GM12878 (cell line): ENCODE results near the gene BMP8B. TPM values are rescaled to one million over a fixed set of nuclear protein-coding genes. Genes with fewer than 3 reads are reported as not detected.
"Not testable (repeated sequence)": the region's sequence is repeated elsewhere in the genome, so short reads cannot be mapped to it uniquely, and the experiment has no call there.

ENCODE experiments used
- ATAC-seq: fragments of 200-7000 bp; cut with Tn5 transposase; 3 replicates; pipeline ENCODE4 v1.9.1; 2020; ENCODE audit warnings: mild to moderate bottlenecking, moderate library complexity
- BruUV-seq: library from RNA; stranded (reverse); fragments of 400-500 nt; replicated peaks from 2 replicates; lab custom pipeline; 2021; lab: Mats Ljungman, UMichigan
- CTCF ChIA-PET: fragments of 300-600 bp; sonication (Branson Sonifier 250); formaldehyde crosslinking; extraction: SDS; loops from one replicate; lab custom pipeline; 2021; ENCODE audit warnings: inconsistent platforms; lab: Yijun Ruan, JAX
- POLR2A ChIA-PET: fragments of 350-600 bp; formaldehyde crosslinking; extraction: SDS; loops from one replicate; lab custom pipeline; 2021; ENCODE audit warnings: inconsistent platforms; lab: Charles Lee
- RAD21 ChIA-PET: fragments of 300-600 bp; sonication (Branson Sonifier 250); formaldehyde crosslinking; loops from one replicate; lab custom pipeline; 2023; ENCODE audit warnings: antibody characterized with exemption; ENCODE audit not compliant: unreplicated experiment; lab: Charles Lee
- SMC1A ChIA-PET: fragments of 300-600 bp; sonication (Branson Sonifier 250); formaldehyde crosslinking; loops from one replicate; lab custom pipeline; 2023; ENCODE audit not compliant: unreplicated experiment, uncharacterized antibody; lab: Charles Lee
- DNase-seq: peaks from one replicate; pipeline ENCODE4 v3.0.0-alpha.2; 2011; ENCODE audit warnings: low read depth, low spot score
- FAIRE-seq: peaks from 3 replicates; lab custom pipeline; 2011; peaks lifted over from hg19 to GRCh38; lab: Jason Lieb, UNC
- H2AFZ ChIP-seq: 2 replicates; pipeline ENCODE4 v1.6.0; 2011; ENCODE audit warnings: low read depth, low read length, control low read depth; ENCODE audit not compliant: control insufficient read depth
- H3K27ac ChIP-seq: 2 replicates; pipeline ENCODE4 v1.5.1; 2011; ENCODE audit warnings: control low read depth; ENCODE audit not compliant: control insufficient read depth, insufficient read depth
- H3K27me3 ChIP-seq, 2 experiments: replicated peaks in 1 of 2; 2 replicates each; pipeline versions ENCODE4 v1.6.0 to v1.6.1; 2011; ENCODE audit warnings: low read length in 1 of 2; ENCODE audit not compliant: control insufficient read depth in 2 of 2, insufficient read depth in 2 of 2
- H3K36me3 ChIP-seq, 2 experiments: 2 replicates each; pipeline ENCODE4 v1.5.1; 2011; ENCODE audit warnings: low read length in 1 of 2; ENCODE audit not compliant: control insufficient read depth in 2 of 2, insufficient read depth in 2 of 2
- H3K4me1 ChIP-seq: 2 replicates; pipeline ENCODE4 v1.6.1; 2011; ENCODE audit warnings: mild to moderate bottlenecking, low read length, moderate library complexity, mixed read lengths; ENCODE audit not compliant: control insufficient read depth, insufficient read depth
- H3K4me2 ChIP-seq: 2 replicates; pipeline ENCODE4 v1.6.0; 2011; ENCODE audit warnings: control low read depth; ENCODE audit not compliant: control insufficient read depth, insufficient read depth
- H3K4me3 ChIP-seq: fragments of 200-600 bp; sonication (generic); 2 replicates; pipeline ENCODE4 v1.5.1; 2016
- H3K79me2 ChIP-seq: 2 replicates; pipeline ENCODE4 v1.6.0; 2011; ENCODE audit warnings: low read length; ENCODE audit not compliant: control insufficient read depth, insufficient read depth
- H3K9ac ChIP-seq: 2 replicates; pipeline ENCODE4 v1.8.0; 2011; ENCODE audit warnings: low read length, control low read depth, mixed read lengths; ENCODE audit not compliant: control insufficient read depth, insufficient read depth
- H3K9me3 ChIP-seq: replicated peaks from 3 replicates; pipeline ENCODE4 v1.5.1; 2011; ENCODE audit warnings: mild to moderate bottlenecking, low read length; ENCODE audit not compliant: control insufficient read depth, insufficient read depth
- H4K20me1 ChIP-seq: 2 replicates; pipeline ENCODE4 v1.6.0; 2011; ENCODE audit not compliant: control insufficient read depth, insufficient read depth
- CBFB ChIP-seq: IDR thresholded peaks from 2 replicates; pipeline ENCODE4 v1.6.1; 2016; ENCODE audit warnings: antibody characterized with exemption, low read depth
- CBX3 ChIP-seq: fragments of 200-600 bp; sonication (generic); IDR thresholded peaks from 2 replicates; pipeline ENCODE4 v1.6.1; 2016; ENCODE audit warnings: low read depth, borderline replicate concordance
- EP300 ChIP-seq, 2 experiments: fragments of 150-350 bp in 1 of 2; IDR thresholded peaks; 2 replicates each; pipeline ENCODE4 v1.6.1; 2011 to 2012; ENCODE audit warnings: low read depth in 2 of 2, low read length in 2 of 2, borderline replicate concordance in 1 of 2, improper control_type of control experiment in 1 of 2, inconsistent platforms in 1 of 2; ENCODE audit not compliant: control insufficient read depth in 1 of 2
- FOS ChIP-seq: IDR thresholded peaks from 3 replicates; pipeline ENCODE4 v1.6.1; 2011; ENCODE audit warnings: borderline replicate concordance; ENCODE audit not compliant: insufficient read length; ENCODE audit errors: extremely low read depth
- WGBS: methylation state at CpG from one replicate; pipeline ENCODE4 v1.1.6; 2016; ENCODE audit warnings: low lambda C conversion rate; ENCODE audit not compliant: insufficient replicate concordance, insufficient coverage; ENCODE audit errors: missing lambda C conversion rate; 5-methylcytosine and 5-hydroxymethylcytosine counted together
- in situ Hi-C: fragments of 300-500 bp; cut with MboI; formaldehyde crosslinking; loops from 9 replicates; pipeline ENCODE4 v1.14.3; 2018; ENCODE audit warnings: mixed read lengths
- intact Hi-C: fragments of 100-400 bp; cut with micrococcal nuclease; formaldehyde crosslinking; loops from one replicate; pipeline ENCODE4 v1.14.2; 2022; ENCODE audit not compliant: unreplicated experiment
- polyA plus RNA-seq, 11 experiments: library from polyadenylated mRNA; depleted of rRNA in 4 of 11; unstranded in 6 of 11; stranded (reverse) in 5 of 11; fragments of >200 nt; fragmentation: Nextera tagmentation in 4 of 11; fragmentation: Illumina TruSeq in 1 of 11; extraction: Ambion mirVana in 4 of 11; extraction: Trizol in 1 of 11; gene quantifications; 1 replicate in 1 of 11; 2 replicates in 10 of 11; pipeline versions ENCODE4 v1.2.1 to v1.2.3, GENCODE V29; 2011 to 2016; ENCODE audit warnings: inconsistent platforms in 2 of 11, missing spikeins in 2 of 11, low read depth in 1 of 11
- total RNA-seq, 4 experiments: library from RNA; depleted of rRNA in 3 of 4; stranded (reverse); fragments of >200 nt in 3 of 4; fragmentation: Illumina TruSeq in 1 of 4; extraction: Trizol in 1 of 4; gene quantifications; 2 replicates each; pipeline versions ENCODE4 v1.2.1 to v1.2.3, GENCODE V29; 2013 to 2021

The BMP8B gene
- total and polyA plus RNA-seq, 10 of the 15 experiments (the other 5 are each of a cell fraction or from before 2014, with no cell fraction given): 0.09 to 1.2 (median 0.52) TPM

DNA sequence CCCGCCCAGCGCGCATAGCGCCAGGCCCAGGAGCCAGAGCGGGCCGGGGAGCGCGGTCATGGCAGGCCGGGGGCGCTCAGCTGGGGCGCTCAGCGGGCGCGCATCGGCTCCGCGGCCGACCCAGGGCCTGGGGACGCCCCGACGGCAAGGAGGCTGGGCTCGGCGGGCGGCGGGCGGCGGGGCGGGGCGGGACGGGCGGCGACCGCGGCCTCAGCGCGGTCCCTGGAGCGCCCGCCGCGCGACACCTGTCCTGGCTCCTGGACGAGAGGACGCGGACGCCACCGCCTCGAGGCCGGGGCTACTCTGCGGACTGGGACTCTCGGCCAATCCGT, 273 bp downstream of the BMP8B start:
- H3K79me2 ChIP-seq: no peaks in the 10 kb centered on the region
- SMC1A ChIA-PET: no interaction called here
- no peaks in the 10 kb centered on the region for H3K36me3 ChIP-seq
- H3K27ac ChIP-seq: no peak overlapping the region
- DNase-seq: no peak
- 24% methylated on average over 32 of the region's 51 CpGs for WGBS
- RAD21 ChIA-PET: interaction anchor here (2.1 kb wide), 1 partner anchor 10 kb away, joined by 9 read pairs; no protein-coding TSS in a partner anchor
- BruUV-seq: no TSS peak
- no peaks in the 10 kb centered on the region for H4K20me1 ChIP-seq
- TF ChIP-seq EP300 (IDR thresholded peaks at IDR 0.05; ENCODE audit: borderline replicate concordance in 1 of 2, control insufficient read depth in 1 of 2, low read depth in 2 of 2, low read length in 2 of 2): no peak
- TF ChIP-seq CBX3: no peak
- TF ChIP-seq FOS: no peak
- no peak for TF ChIP-seq CBFB
- peak overlapping the region; percentile 81 for H2AFZ ChIP-seq
- no peak for FAIRE-seq
- H3K4me3 ChIP-seq: peak overlapping the region; percentile 68; the same call in 1 of the 2 replicates
- H3K4me1 ChIP-seq: peaks cover 11% of the 10 kb centered on the region
- peak overlapping the region; percentile 97; the same call in 1 of the 2 replicates for H3K4me2 ChIP-seq
- POLR2A ChIA-PET: no interaction called here
- H3K9me3 ChIP-seq: no peaks in the 10 kb centered on the region
- no peak overlapping the region for H3K9ac ChIP-seq
- 0 out of 4 replicates have a peak, but pooled peaks cover 0 to 3% of the 10 kb centered on the region in 2 experiments for H3K27me3 ChIP-seq
- intact Hi-C loops: no loop called here
- in situ Hi-C loops: no loop called here
- CTCF ChIA-PET: interaction anchor here (1.1 kb wide), 1 partner anchor 114 kb away, joined by 3 read pairs; no protein-coding TSS in a partner anchor
- no peak for ATAC-seq

GRCh38 chr1:39787964-39788363, 701 bp downstream of the BMP8B start:
- RAD21 ChIA-PET: interaction anchor here (2.1 kb wide), 1 partner anchor 11 kb away, joined by 9 read pairs; no protein-coding TSS in a partner anchor
- FAIRE-seq: not testable (repeated sequence)

More at GRCh38 chr1:39787964-39788363, 701 bp downstream of the BMP8B start:
- H3K27me3 ChIP-seq, H3K79me2 ChIP-seq, H2AFZ ChIP-seq, H3K9ac ChIP-seq, CTCF ChIA-PET, H3K4me3 ChIP-seq, H4K20me1 ChIP-seq, BruUV-seq, H3K9me3 ChIP-seq, in situ Hi-C loops, SMC1A ChIA-PET, intact Hi-C loops, H3K27ac ChIP-seq, POLR2A ChIA-PET, DNase-seq, H3K36me3 ChIP-seq, ATAC-seq: not testable (repeated sequence)
- Histone ChIP-seq H3K4me1 (peaks cover 11% of the 10 kb centered on the region), H3K4me2 (peak overlapping the region; percentile 9; the same call in 1 of the 2 replicates)
- WGBS: 58% methylated on average over 42 of the region's 55 CpGs
